NCI-H2029 (cell line): ENCODE measurements around the gene CYYR1.

Experiments
- DNase-seq: peaks from one replicate; lab custom pipeline; 2025; lab: John Stamatoyannopoulos, UW

Gene CYYR1

DNA sequence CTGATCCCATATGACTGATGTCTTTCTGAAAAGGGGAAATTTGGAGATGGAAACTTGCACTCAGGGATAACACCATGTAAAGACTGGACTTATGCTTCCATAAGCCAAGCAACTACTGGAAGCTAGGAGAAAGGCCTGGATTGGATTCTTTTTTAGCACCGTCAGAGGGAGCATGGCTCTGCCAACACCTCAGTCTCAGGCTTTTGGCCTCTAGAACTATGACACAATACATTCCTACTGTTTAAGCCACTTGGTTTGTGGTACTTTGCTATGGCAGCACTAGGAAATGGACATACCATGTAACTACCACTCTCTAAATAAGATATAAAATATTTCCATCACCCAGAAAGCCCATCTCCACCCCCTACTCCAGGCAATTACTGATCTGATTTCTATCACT is 139.7 kb downstream of the CYYR1 start:
- no peak for DNase-seq

DNA sequence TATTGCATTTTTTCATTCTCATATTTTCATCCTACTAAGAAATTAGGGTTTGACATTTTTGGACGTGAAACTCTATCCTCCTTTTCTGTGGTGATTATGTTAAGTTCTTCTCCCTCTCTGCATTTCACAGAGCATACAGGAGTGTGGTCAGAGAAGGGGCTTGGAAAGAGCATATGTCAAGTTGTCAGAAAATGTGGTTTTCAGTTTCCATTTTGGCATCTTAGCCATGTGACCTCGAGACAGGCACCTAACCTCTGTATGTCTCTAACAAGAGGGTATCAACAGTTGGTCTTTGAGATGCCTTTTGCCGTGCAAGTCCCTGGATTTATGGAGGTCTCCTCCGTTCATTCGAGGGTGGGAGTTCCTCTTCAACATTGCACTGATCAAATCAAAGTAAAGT is 140.7 kb downstream of the CYYR1 start:
- DNase-seq, result no peak

DNA sequence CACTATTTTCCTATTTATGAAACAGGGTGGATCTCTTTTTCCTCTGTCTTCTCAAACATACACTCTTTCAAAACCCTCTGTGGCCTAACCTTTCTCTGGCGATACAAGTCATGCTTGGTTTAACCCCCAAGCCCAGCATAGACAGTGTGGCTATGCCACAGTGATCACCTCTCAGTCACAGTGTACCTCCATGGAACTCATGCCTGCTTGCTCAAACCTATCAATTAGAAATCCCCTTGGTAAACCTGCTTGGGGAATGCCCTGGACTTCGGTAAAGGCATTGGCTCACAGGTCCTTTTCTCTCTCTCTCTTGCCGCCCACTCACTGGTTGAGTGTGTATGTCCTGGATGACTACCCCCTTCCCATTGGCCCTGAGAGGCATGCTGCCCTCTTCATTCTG is 147.5 kb downstream of the CYYR1 start:
- DNase-seq, result no peak

DNA sequence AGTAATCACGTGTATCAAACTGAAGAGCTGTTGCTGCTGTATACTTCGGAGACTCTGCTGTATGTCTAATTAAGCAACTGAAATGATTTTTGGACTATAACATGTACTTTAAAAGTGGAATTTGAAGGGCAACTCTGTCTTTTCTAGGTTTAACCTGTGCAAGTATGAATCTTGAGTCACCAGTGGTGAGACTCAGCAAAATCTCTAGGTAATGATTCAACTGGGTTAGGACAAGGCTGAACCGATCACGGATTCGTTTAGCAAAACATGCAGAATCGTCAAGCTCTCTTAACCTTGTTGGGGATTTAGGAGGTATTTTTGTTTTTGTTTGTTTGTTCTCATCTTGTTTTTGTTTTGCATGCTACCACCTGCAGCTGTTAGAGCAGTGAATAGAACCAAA is 149.6 kb downstream of the CYYR1 start:
- DNase-seq, result no peak

DNA sequence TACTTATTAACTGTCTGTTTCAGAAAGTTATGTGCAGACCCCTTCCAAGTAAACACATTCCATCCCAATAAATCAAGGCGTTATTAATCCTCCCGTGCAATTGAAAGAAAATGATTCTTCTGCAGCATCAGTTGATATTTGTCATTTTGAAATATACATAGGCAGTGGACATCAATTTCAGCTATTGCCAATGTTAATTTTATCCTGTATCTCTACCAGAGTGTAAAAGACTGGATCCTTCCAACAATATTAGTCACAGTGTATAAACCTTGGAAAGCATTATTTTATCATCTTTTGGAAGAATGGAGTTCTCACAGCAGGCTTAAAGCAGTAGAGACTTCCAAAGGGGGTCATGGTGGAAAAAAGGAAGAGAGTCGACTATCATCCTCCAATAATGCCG is 150.4 kb downstream of the CYYR1 start:
- no peak for DNase-seq

DNA sequence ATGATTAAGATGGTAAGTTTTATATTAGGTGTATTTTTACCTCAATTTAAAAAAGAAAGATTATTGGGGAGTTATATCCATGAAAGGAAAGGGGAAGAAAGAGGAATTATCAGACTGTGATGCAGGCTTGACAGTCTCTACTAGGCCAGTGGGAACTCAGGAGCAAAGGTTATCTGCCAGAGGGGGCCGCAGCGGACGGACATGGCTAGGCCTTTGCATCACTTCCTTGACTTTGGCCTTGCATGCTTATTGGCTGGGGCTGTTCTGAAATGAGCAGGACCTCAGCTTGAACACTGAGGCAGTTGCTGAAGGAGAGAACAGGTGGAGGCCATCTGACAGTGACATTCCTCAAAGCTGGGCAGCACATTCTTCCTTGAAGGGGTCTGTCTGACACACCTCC is 150.9 kb downstream of the CYYR1 start:
- no peak for DNase-seq

DNA sequence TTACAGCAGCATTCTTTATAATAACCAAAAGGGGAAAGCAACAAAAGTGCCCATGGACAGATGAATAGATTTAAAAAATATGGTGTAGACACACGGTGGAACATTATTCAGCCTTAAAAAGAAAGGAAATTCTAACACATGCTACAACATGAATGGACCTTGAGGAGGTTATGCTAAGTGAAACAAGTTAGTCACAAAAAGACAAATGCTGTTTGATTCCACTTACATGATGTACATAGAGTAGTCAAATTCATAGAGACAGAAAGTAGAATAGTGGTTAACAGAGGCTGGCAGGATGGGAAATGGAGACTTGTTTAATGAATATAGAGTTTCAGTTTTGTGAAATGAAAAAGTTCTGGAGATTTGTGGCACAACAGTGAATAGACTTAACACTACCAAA is 151.4 kb downstream of the CYYR1 start:
- no peak for DNase-seq
